Measurements from ENCODE around the gene TNFAIP8. TPM values are rescaled to one million over a fixed set of nuclear protein-coding genes. Genes with fewer than 3 reads are reported as not detected.

The TNFAIP8 gene
- total RNA-seq, 1 experiment from 2014 or later: 8.0 TPM

- no peak overlapping the region for H3K27ac ChIP-seq (ENCODE audit: low read length)
- ATAC-seq (no peak), DNase-seq (ENCODE audit: low read depth, low spot score) (no peak)
- TF ChIP-seq REST (IDR thresholded peaks at IDR 0.05; ENCODE audit: insufficient read depth in 1 of 2, low read depth in 2 of 2, low read length in 1 of 2): no peak
- TF ChIP-seq POLR2AphosphoS5 (IDR thresholded peaks at IDR 0.05; ENCODE audit: low read depth, low read length): no peak
- TF ChIP-seq TCF7L2 (IDR thresholded peaks at IDR 0.05; ENCODE audit: low read depth, low read length): no peak
- TF ChIP-seq SIN3A (IDR thresholded peaks at IDR 0.05; ENCODE audit: borderline replicate concordance, insufficient read depth, low read depth, low read length): no peak
- no peak for TF ChIP-seq CTCF (IDR thresholded peaks at IDR 0.05)
- intact Hi-C loops (cut with micrococcal nuclease; ENCODE audit: unreplicated experiment) (no loop called here), in situ Hi-C loops (cut with HindIII; ENCODE audit: low pct_unique_long_range_greater_than_20kb, low sequenced_read_pairs) (no loop called here)
- no peak overlapping the region for H3K4me3 ChIP-seq (ENCODE audit: low read depth in 2 of 2, low read length in 2 of 2)
- CTCF ChIA-PET: no interaction called here
- no peaks in the 10 kb centered on the region for H3K36me3 ChIP-seq (ENCODE audit: control insufficient read depth, insufficient read depth, low read length)
- H3K27me3 ChIP-seq (ENCODE audit: control insufficient read depth, insufficient read depth, low read length): no peaks in the 10 kb centered on the region
- POLR2A ChIA-PET: no interaction called here
- H3K9me3 ChIP-seq (ENCODE audit: control insufficient read depth, insufficient read depth, low read depth, low read length): no peaks in the 10 kb centered on the region
- no TSS peak for BruUV-seq (replicated peaks)
- no peaks in the 10 kb centered on the region for H3K4me1 ChIP-seq (ENCODE audit: control insufficient read depth, insufficient read depth, low read length)
These were observed 10.7 kb downstream of the TNFAIP8 start for GRCh38 chr5:119366540-119366881.

GRCh38 chr5:119367502-119368237 lies 11.9 kb downstream of the TNFAIP8 start:
- no TSS peak for BruUV-seq (replicated peaks)
- H3K4me3 ChIP-seq (ENCODE audit: low read depth in 2 of 2, low read length in 2 of 2): no peak overlapping the region
- no peaks in the 10 kb centered on the region for H3K4me1 ChIP-seq (ENCODE audit: control insufficient read depth, insufficient read depth, low read length)
- no peaks in the 10 kb centered on the region for H3K27me3 ChIP-seq (ENCODE audit: control insufficient read depth, insufficient read depth, low read length)
- ChIA-PET CTCF (no interaction called here), POLR2A (no interaction called here)
- DNase-seq (ENCODE audit: low read depth, low spot score) (no peak), ATAC-seq (no peak)
- no peaks in the 10 kb centered on the region for H3K9me3 ChIP-seq (ENCODE audit: control insufficient read depth, insufficient read depth, low read depth, low read length)
- TF ChIP-seq TCF7L2 (IDR thresholded peaks at IDR 0.05; ENCODE audit: low read depth, low read length): no peak
- TF ChIP-seq SIN3A (IDR thresholded peaks at IDR 0.05; ENCODE audit: borderline replicate concordance, insufficient read depth, low read depth, low read length): no peak
- TF ChIP-seq REST (IDR thresholded peaks at IDR 0.05; ENCODE audit: insufficient read depth in 1 of 2, low read depth in 2 of 2, low read length in 1 of 2): no peak
- TF ChIP-seq POLR2AphosphoS5 (IDR thresholded peaks at IDR 0.05; ENCODE audit: low read depth, low read length): no peak
- no peak for TF ChIP-seq CTCF (IDR thresholded peaks at IDR 0.05)
- H3K36me3 ChIP-seq (ENCODE audit: control insufficient read depth, insufficient read depth, low read length): no peaks in the 10 kb centered on the region
- no peak overlapping the region for H3K27ac ChIP-seq (ENCODE audit: low read length)
- intact Hi-C loops (cut with micrococcal nuclease; ENCODE audit: unreplicated experiment): no loop called here
- in situ Hi-C loops (cut with HindIII; ENCODE audit: low pct_unique_long_range_greater_than_20kb, low sequenced_read_pairs): no loop called here
